T-cell (primary cell): ENCODE measurements around the gene USF2. TPM values are rescaled to one million over a fixed set of nuclear protein-coding genes. Genes with fewer than 3 reads are reported as not detected.
A peak's percentile ranks its signal among the peaks of the same experiment; 100 is the strongest.

Source experiments
- ATAC-seq, 4 experiments: fragments of 200-7000 bp in 3 of 4; fragments of 150-1000 bp in 1 of 4; cut with Tn5 transposase; replicated peaks in 1 of 4; 1 replicate in 3 of 4; 2 replicates in 1 of 4; pipeline ENCODE4 v1.10.0; 2021; ENCODE audit warnings: moderate library complexity in 3 of 4, mild to moderate bottlenecking in 2 of 4, moderate number of reproducible peaks in 1 of 4
- CTCF ChIA-PET, 2 donors: fragments of 300-600 bp; sonication (Branson Sonifier 250); formaldehyde crosslinking; loops; one replicate each; lab custom pipeline; 2022; ENCODE audit warnings: antibody characterized with exemption in 2 of 2; lab: Charles Lee
- POLR2A ChIA-PET, 2 donors: fragments of 300-600 bp; sonication (Branson Sonifier 250); formaldehyde crosslinking; loops; one replicate each; lab custom pipeline; 2022; ENCODE audit warnings: antibody characterized with exemption in 2 of 2; lab: Charles Lee
- DNase-seq, 35 experiments: peaks; one replicate each; pipeline versions ENCODE4 v3.0.0 to v3.0.0-alpha.2; 2013 to 2023
- H3K27ac ChIP-seq: one replicate; pipeline ENCODE4 v1.5.1; 2013; ENCODE audit warnings: low read length
- H3K27me3 ChIP-seq, 2 experiments: replicated peaks in 1 of 2; 1 replicate in 1 of 2; 2 replicates in 1 of 2; pipeline versions ENCODE4 v1.6.1 to v1.7.0; 2013; ENCODE audit warnings: low read length in 1 of 2, mixed read lengths in 1 of 2; ENCODE audit not compliant: control insufficient read depth in 2 of 2, insufficient read depth in 2 of 2; ENCODE audit errors: extremely low read depth in 1 of 2
- H3K36me3 ChIP-seq, 2 donors: 1 replicate in 1 of 2; 2 replicates in 1 of 2; pipeline versions ENCODE4 v1.6.1 to v1.7.0; 2013; ENCODE audit warnings: low read length in 1 of 2; ENCODE audit not compliant: control insufficient read depth in 2 of 2, insufficient read depth in 1 of 2; ENCODE audit errors: extremely low read depth in 1 of 2
- H3K4me1 ChIP-seq, 2 experiments: 1 replicate in 1 of 2; 2 replicates in 1 of 2; pipeline versions ENCODE4 v1.6.1 to v1.7.0; 2013; ENCODE audit warnings: low read length in 2 of 2, mixed read lengths in 1 of 2; ENCODE audit not compliant: insufficient read depth in 2 of 2, control insufficient read depth in 1 of 2; ENCODE audit errors: extremely low read depth in 1 of 2
- H3K4me3 ChIP-seq, 2 donors: 1 replicate in 1 of 2; 2 replicates in 1 of 2; pipeline versions ENCODE4 v1.5.1 to v1.7.0; 2013; ENCODE audit warnings: mild to moderate bottlenecking in 2 of 2, low read length in 1 of 2, moderate library complexity in 1 of 2; ENCODE audit not compliant: control insufficient read depth in 1 of 2; ENCODE audit errors: extremely low read depth in 1 of 2
- H3K9me3 ChIP-seq: 2 replicates; pipeline ENCODE4 v1.7.0; 2013
- H3K27ac Mint-ChIP-seq, 2 donors: one replicate each; pipeline ENCODE4 v1.8.0; 2020 to 2021; ENCODE audit warnings: mild to moderate bottlenecking in 2 of 2, mixed read lengths in 2 of 2
- H3K27me3 Mint-ChIP-seq, 2 donors: one replicate each; pipeline ENCODE4 v1.8.0; 2021 to 2022; ENCODE audit warnings: mixed read lengths in 2 of 2
- H3K36me3 Mint-ChIP-seq: one replicate; pipeline ENCODE4 v1.8.0; 2021; ENCODE audit warnings: mixed read lengths
- H3K4me1 Mint-ChIP-seq, 3 donors: one replicate each; pipeline ENCODE4 v1.8.0; 2020 to 2022; ENCODE audit warnings: mixed read lengths in 3 of 3, mild to moderate bottlenecking in 1 of 3
- H3K4me3 Mint-ChIP-seq, 3 donors: one replicate each; pipeline ENCODE4 v1.8.0; 2020 to 2022; ENCODE audit warnings: mild to moderate bottlenecking in 3 of 3, mixed read lengths in 3 of 3, moderate library complexity in 3 of 3
- H3K9me3 Mint-ChIP-seq, 3 donors: one replicate each; pipeline ENCODE4 v1.8.0; 2020 to 2022; ENCODE audit warnings: mixed read lengths in 3 of 3
- WGBS: methylation state at CpG from one replicate; pipeline ENCODE4 v1.1.5; 2013; ENCODE audit warnings: missing lambda C conversion rate; ENCODE audit not compliant: insufficient coverage; 5-methylcytosine and 5-hydroxymethylcytosine counted together
- total RNA-seq, 35 experiments: library from RNA in 6 of 35; stranded (reverse) in 6 of 35; fragments of 120-200 nt in 1 of 35; gene quantifications; one replicate each; pipeline versions ENCODE4 v1.2.1 to v1.2.4 and lab custom pipeline; 2013 to 2026

The USF2 gene
- total RNA-seq, 5 donors from 2014 or later (not counting 1 experiment from before 2014, with no cell fraction given): 207 to 255 (median 249) TPM

DNA sequence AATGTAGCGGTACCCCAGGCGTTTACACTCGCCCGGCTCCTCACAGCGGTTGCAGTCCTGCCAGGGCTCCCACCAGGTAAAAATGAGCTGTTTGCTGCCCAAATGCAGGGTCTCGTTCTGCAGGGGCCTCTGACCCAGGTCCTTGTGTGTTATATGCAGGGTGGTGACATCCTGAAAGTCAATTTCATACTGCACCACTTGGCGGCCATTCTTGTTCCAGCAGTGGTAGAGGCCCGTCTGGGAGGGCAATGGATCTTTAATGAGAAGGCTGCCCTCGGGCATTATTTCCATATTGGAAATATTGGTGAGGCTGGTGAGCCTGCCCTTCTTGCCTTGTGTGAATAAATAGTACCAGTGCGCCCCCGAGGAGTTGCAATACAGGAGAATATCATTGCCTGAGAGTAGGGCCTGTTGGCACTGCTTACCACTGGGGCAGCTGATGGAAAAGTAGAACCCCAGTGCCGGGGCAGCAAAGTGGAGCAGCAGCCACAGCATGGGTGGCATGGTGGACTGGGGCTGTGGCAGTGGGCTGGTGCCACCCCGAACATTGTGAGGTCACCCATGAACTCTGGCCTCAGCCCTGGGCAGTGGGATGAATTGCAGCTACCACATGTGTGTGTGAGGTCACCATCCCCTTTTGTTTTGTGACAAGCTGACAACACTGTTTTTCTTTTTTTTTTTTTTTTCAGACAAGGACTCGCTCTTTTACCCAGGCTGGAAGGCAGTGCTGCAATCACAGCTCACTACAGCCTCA lies 40.4 kb upstream of the USF2 start, which contains the start of gene FAM187B:
Gene FAM187B, minus strand, starts transcription at position 563 of the 754 bp plus-strand sequence. Its CDS starts 59 bp downstream, at position 504.
- peaks cover 0 to 2% of the 10 kb centered on the region in 2 experiments for H3K27me3 ChIP-seq
- H3K27me3 Mint-ChIP-seq: no peaks in the 10 kb centered on the region
- ChIA-PET POLR2A (no interaction called here), CTCF (interaction anchor here in 1 of 2 donors (0.6 kb wide), 1 partner anchor 81 kb away, joined by 4 read pairs; no protein-coding TSS in a partner anchor)
- no peak within 1 kb of the TSS for H3K4me3 ChIP-seq
- H3K4me3 Mint-ChIP-seq: no peak within 1 kb of the TSS
- WGBS: 91% methylated on average over 5 of the region's 14 CpGs
- ATAC-seq: no peak
- H3K27ac ChIP-seq: no peak within 1 kb of the TSS
- peaks cover 0 to 12% of the 10 kb centered on the region in 2 experiments for H3K4me1 ChIP-seq
- H3K27ac Mint-ChIP-seq: no peak within 1 kb of the TSS
- H3K9me3 ChIP-seq: no peaks in the 10 kb centered on the region
- no peaks in the 10 kb centered on the region for H3K36me3 ChIP-seq
- H3K36me3 Mint-ChIP-seq: no peaks in the 10 kb centered on the region
- peaks cover 7 to 20% (median 17%) of the 10 kb centered on the region in 3 donors for H3K4me1 Mint-ChIP-seq
- peak in 1 of 35 experiments; percentile 11 for DNase-seq
- no peaks in the 10 kb centered on the region for H3K9me3 Mint-ChIP-seq

DNA sequence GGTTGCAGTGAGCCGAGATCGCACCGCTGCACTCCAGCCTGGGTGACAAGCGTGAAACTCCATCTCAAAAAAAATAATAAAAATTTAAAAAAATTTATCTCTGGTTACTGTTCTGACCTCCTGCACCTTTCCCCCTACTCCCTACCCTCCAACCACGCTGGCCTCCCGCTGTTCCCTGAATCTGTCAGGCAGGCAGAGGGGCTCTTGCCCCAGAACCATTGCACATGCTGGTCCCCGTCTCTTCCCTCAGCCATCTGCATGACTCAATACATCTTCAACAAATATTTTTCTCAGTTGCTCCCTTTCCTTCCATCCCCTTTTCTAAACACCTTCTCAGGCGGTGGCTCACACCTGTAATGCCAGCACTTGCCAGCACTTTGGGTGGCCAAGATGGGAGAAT lies 39.2 kb upstream of the USF2 start:
- Histone ChIP-seq H3K4me3 (no peak overlapping the region), H3K27ac (no peak overlapping the region), H3K4me1 (peaks cover 0 to 9% of the 10 kb centered on the region in 2 experiments), H3K36me3 (no peaks in the 10 kb centered on the region), H3K9me3 (no peaks in the 10 kb centered on the region), H3K27me3 (peaks cover 0 to 2% of the 10 kb centered on the region in 2 experiments)
- Mint-ChIP-seq H3K27me3 (no peaks in the 10 kb centered on the region), H3K9me3 (no peaks in the 10 kb centered on the region), H3K4me3 (no peak overlapping the region), H3K4me1 (peaks cover 0 to 12% (median 8%) of the 10 kb centered on the region in 3 donors), H3K36me3 (no peaks in the 10 kb centered on the region), H3K27ac (no peak overlapping the region)
- ChIA-PET CTCF (no interaction called here), POLR2A (no interaction called here)
- ATAC-seq: no peak
- no peak for DNase-seq
- 97% methylated on average over 8 of the region's 8 CpGs for WGBS

DNA sequence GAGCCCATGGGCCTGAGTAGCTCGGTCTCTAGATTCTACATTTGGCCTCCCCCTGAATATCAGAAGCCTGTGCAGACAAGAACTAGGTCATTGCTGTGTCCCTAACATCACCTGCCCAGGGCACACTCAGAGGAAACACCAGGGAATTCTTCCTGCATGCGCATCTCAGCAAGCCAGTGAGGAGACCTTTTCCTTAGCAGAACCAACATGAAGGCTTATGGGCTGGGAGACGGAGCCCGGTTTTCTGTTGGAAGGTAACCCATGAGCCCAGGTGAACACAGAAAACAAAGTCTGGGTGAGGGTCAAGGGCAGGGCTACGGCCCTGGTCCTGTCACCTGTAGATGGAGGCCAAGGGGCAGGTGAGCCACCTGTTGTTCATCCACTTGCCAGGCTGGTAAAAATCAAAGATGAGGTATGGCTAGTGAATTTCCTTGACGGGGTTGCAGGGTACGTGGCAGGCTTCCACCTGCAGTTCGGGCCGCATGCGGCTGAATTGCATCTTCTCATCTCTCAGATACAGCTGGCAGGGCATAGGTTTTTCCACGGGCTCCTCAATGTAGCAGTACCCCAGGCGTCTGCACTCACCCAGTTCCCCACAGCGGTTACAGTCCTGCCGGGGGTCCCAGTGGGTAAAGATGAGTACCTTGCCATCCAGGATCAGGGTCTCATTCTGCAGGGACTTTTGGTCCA lies 36.7 kb upstream of the USF2 start:
- CTCF ChIA-PET: no interaction called here
- no peaks in the 10 kb centered on the region for H3K36me3 Mint-ChIP-seq
- ATAC-seq: no peak
- POLR2A ChIA-PET: interaction anchor here in 1 of 2 donors (0.6 kb wide), 1 partner anchor 136 kb away, joined by 3 read pairs; no protein-coding TSS in a partner anchor
- peaks cover 0 to 6% of the 10 kb centered on the region in 2 experiments for H3K4me1 ChIP-seq
- H3K4me3 Mint-ChIP-seq: no peak overlapping the region
- WGBS: 91% methylated on average over 13 of the region's 14 CpGs
- no peaks in the 10 kb centered on the region for H3K36me3 ChIP-seq
- H3K27ac Mint-ChIP-seq: no peak overlapping the region
- no peak overlapping the region for H3K4me3 ChIP-seq
- H3K9me3 ChIP-seq: no peaks in the 10 kb centered on the region
- peaks cover 0 to 2% of the 10 kb centered on the region in 2 experiments for H3K27me3 ChIP-seq
- no peaks in the 10 kb centered on the region for H3K27me3 Mint-ChIP-seq
- no peak overlapping the region for H3K27ac ChIP-seq
- DNase-seq: peak in 1 of 35 experiments; percentile 11
- H3K4me1 Mint-ChIP-seq: peaks cover 8 to 9% (median 8%) of the 10 kb centered on the region in 3 donors
- H3K9me3 Mint-ChIP-seq: peaks cover 0 to 3% (median 0%) of the 10 kb centered on the region in 3 donors

DNA sequence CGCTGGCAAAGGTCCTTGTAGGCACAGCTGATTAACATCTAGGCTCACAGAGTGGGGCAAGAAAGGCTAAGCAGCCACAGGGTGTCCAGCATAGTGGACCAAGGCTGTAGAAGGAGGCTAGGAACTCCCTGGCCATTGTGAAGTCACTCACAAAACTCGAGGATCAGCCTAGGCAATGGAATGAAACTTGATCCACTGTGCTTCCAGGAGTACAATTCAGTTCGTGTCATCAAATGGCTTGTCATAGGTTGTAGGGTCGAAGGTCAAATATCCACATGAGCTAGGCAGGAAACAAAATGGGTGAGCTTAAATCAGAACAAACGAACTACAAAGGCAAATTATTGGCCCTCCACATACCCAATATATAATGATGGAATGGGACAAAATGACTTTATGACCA lies 35.9 kb upstream of the USF2 start:
- ATAC-seq: no peak
- Histone ChIP-seq H3K36me3 (no peaks in the 10 kb centered on the region), H3K9me3 (no peaks in the 10 kb centered on the region), H3K4me1 (peaks cover 0 to 6% of the 10 kb centered on the region in 2 experiments), H3K27ac (no peak overlapping the region), H3K27me3 (peaks cover 0 to 2% of the 10 kb centered on the region in 2 experiments), H3K4me3 (no peak overlapping the region)
- peak in 1 of 35 experiments; percentile 4 for DNase-seq
- Mint-ChIP-seq H3K4me1 (peaks cover 9 to 12% (median 11%) of the 10 kb centered on the region in 3 donors), H3K9me3 (peaks cover 0 to 3% (median 0%) of the 10 kb centered on the region in 3 donors), H3K4me3 (no peak overlapping the region), H3K27me3 (no peaks in the 10 kb centered on the region), H3K36me3 (no peaks in the 10 kb centered on the region), H3K27ac (no peak overlapping the region)
- WGBS: 50% methylated on average over 2 of the region's 5 CpGs
- CTCF ChIA-PET: no interaction called here
- POLR2A ChIA-PET: interaction anchor here in 1 of 2 donors (0.5 kb wide), 1 partner anchor 10 kb away, joined by 4 read pairs; no protein-coding TSS in a partner anchor

DNA sequence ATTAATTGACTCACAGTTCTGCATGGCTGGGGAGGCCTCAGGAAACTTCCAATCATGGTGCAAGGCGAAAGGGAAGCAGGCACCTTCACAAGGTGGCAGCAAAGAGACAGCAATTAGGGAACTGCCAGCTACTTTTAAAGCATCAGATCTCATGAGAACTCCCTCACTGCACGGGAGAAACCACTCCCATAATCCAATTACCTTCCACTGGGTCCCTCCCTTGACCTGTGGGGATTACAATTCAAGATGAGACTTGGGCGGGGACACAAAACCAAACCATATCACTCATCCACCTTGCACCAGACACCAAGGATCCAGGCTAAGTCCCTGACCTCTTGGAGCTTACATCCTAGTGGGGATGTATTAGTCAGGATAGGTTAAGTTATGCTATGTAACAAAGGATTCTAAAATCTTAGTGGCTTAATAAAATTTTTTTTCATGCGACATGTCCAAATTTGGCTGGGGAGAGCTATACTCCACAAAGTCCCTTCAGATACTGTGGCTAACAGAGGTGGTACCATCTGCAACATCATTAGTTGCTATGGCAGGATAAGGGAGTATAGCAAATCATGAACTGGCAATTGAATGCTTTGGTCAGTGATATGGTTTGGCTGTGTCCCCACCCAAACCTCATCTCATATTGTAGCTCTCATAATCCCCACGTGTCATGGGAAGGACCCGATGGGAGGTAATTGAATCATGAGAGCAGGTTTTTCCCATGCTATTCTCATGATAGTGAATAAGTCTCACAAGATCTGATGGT lies 31.9 kb upstream of the USF2 start:
- ChIA-PET POLR2A (no interaction called here), CTCF (interaction anchor here in 1 of 2 donors (0.6 to 1.3 kb wide), 2 partner anchors 49 to 258 kb away, joined by 3 to 4 read pairs; no protein-coding TSS in a partner anchor)
- H3K4me3 ChIP-seq: no peak overlapping the region
- H3K27me3 Mint-ChIP-seq: no peaks in the 10 kb centered on the region
- H3K9me3 ChIP-seq: peaks cover under 1% of the 10 kb centered on the region
- no peaks in the 10 kb centered on the region for H3K36me3 ChIP-seq
- H3K27me3 ChIP-seq: no peaks in the 10 kb centered on the region
- WGBS: no CpG with 5 or more reads among the region's 6 CpGs
- peaks cover 11% of the 10 kb centered on the region for H3K36me3 Mint-ChIP-seq
- no peak overlapping the region for H3K27ac ChIP-seq
- peaks cover 34 to 47% (median 43%) of the 10 kb centered on the region in 3 donors for H3K4me1 Mint-ChIP-seq
- H3K27ac Mint-ChIP-seq: peak overlapping the region in 1 of 2 donors; percentile 66
- peak in 1 of 4 experiments; percentile 30 for ATAC-seq
- peak in 7 of 35 experiments; percentile 21 to 54 (median 38) for DNase-seq
- H3K4me3 Mint-ChIP-seq: no peak overlapping the region
- H3K4me1 ChIP-seq: peaks cover 8 to 13% of the 10 kb centered on the region in 2 experiments
- peaks cover 3 to 12% (median 11%) of the 10 kb centered on the region in 3 donors for H3K9me3 Mint-ChIP-seq
